Activated naive CD4-positive, alpha-beta T cell treated with anti-CD3 and anti-CD28 coated beads for 36 hours (primary cell): ENCODE measurements around the gene GDF7. TPM values are rescaled to one million over a fixed set of nuclear protein-coding genes. Genes with fewer than 3 reads are reported as not detected.

Experiments used
- CTCF ChIA-PET: fragments of 350-600 bp; sonication (Branson Sonifier 250); formaldehyde crosslinking; loops from one replicate; lab custom pipeline; 2021; ENCODE audit warnings: antibody characterized with exemption; lab: Charles Lee
- DNase-seq: peaks from one replicate; pipeline ENCODE4 v3.0.0-alpha.2; 2020
- H3K27ac Mint-ChIP-seq: one replicate; pipeline ENCODE4 v1.8.0; 2021; ENCODE audit warnings: mild to moderate bottlenecking, mixed read lengths
- H3K27me3 Mint-ChIP-seq: one replicate; pipeline ENCODE4 v1.8.0; 2021; ENCODE audit warnings: low read depth, mixed read lengths
- H3K36me3 Mint-ChIP-seq: one replicate; pipeline ENCODE4 v1.8.0; 2021; ENCODE audit warnings: low read depth, mixed read lengths
- H3K4me1 Mint-ChIP-seq: one replicate; pipeline ENCODE4 v1.8.0; 2021; ENCODE audit warnings: low read depth, mixed read lengths
- H3K4me3 Mint-ChIP-seq: one replicate; pipeline ENCODE4 v1.8.0; 2021; ENCODE audit warnings: mild to moderate bottlenecking, moderate library complexity, mixed read lengths
- H3K9me3 Mint-ChIP-seq: one replicate; pipeline ENCODE4 v1.8.0; 2021; ENCODE audit warnings: mixed read lengths
- intact Hi-C: fragments of 100-400 bp; cut with micrococcal nuclease; formaldehyde crosslinking; loops from one replicate; pipeline ENCODE4 v1.15.1; 2023
- total RNA-seq, 2 experiments: library from RNA; stranded (reverse); gene quantifications; one replicate each; pipeline ENCODE4 v1.2.3, GENCODE V29; 2021

The GDF7 gene
- total RNA-seq, 2 experiments from 2014 or later: not detected

GRCh38 chr2:20640411-20641122 is 26.4 kb upstream of the GDF7 start:
- CTCF ChIA-PET: interaction anchor here (0.8 to 5.8 kb wide), 8 partner anchors 10 to 315 kb away, joined by 3 to 63 read pairs (median 9); partner anchors contain the start of gene HS1BP3
- Mint-ChIP-seq H3K27ac (no peak overlapping the region), H3K9me3 (no peaks in the 10 kb centered on the region), H3K4me3 (no peak overlapping the region), H3K27me3 (no peaks in the 10 kb centered on the region), H3K36me3 (peaks cover 8% of the 10 kb centered on the region), H3K4me1 (no peaks in the 10 kb centered on the region)
- DNase-seq: no peak
- intact Hi-C loops: loop anchor here (5.0 to 10.0 kb wide), 2 partner anchors 398 to 626 kb away; partner anchors contain the start of gene MATN3

- peaks cover 8% of the 10 kb centered on the region for H3K36me3 Mint-ChIP-seq
- H3K27me3 Mint-ChIP-seq: no peaks in the 10 kb centered on the region
- H3K4me3 Mint-ChIP-seq: no peak overlapping the region
- CTCF ChIA-PET: interaction anchor here (0.7 to 5.8 kb wide), 16 partner anchors 10 to 316 kb away, joined by 3 to 63 read pairs (median 4); partner anchors contain the start of gene RHOB
- H3K4me1 Mint-ChIP-seq: no peaks in the 10 kb centered on the region
- intact Hi-C loops: loop anchor here (5.0 to 10.0 kb wide), 2 partner anchors 399 to 627 kb away; partner anchors contain the start of gene MATN3
- no peaks in the 10 kb centered on the region for H3K9me3 Mint-ChIP-seq
- DNase-seq: no peak
- no peak overlapping the region for H3K27ac Mint-ChIP-seq
Observed at GRCh38 chr2:20641123-20641985, 25.6 kb upstream of the GDF7 start.

GRCh38 chr2:20642055-20642971 is 24.6 kb upstream of the GDF7 start:
- no peaks in the 10 kb centered on the region for H3K4me1 Mint-ChIP-seq
- no peaks in the 10 kb centered on the region for H3K27me3 Mint-ChIP-seq
- no peaks in the 10 kb centered on the region for H3K9me3 Mint-ChIP-seq
- CTCF ChIA-PET: interaction anchor here (0.6 to 5.8 kb wide), 24 partner anchors 8 to 317 kb away, joined by 3 to 63 read pairs (median 4); partner anchors contain the start of genes HS1BP3 and RHOB
- H3K36me3 Mint-ChIP-seq: peaks cover 6% of the 10 kb centered on the region
- no peak overlapping the region for H3K4me3 Mint-ChIP-seq
- no peak overlapping the region for H3K27ac Mint-ChIP-seq
- peak; percentile 73 for DNase-seq
- intact Hi-C loops: loop anchor here (1.0 to 10.0 kb wide), 5 partner anchors 199 to 688 kb away; partner anchors contain the start of gene MATN3

- Mint-ChIP-seq H3K27me3 (no peaks in the 10 kb centered on the region), H3K36me3 (peaks cover 6% of the 10 kb centered on the region), H3K4me3 (no peak overlapping the region), H3K9me3 (no peaks in the 10 kb centered on the region), H3K4me1 (no peaks in the 10 kb centered on the region), H3K27ac (no peak overlapping the region)
- CTCF ChIA-PET: interaction anchor here (0.9 to 5.8 kb wide), 23 partner anchors 8 to 403 kb away, joined by 3 to 63 read pairs (median 3); partner anchors contain the start of genes HS1BP3 and RHOB
- no peak for DNase-seq
- intact Hi-C loops: loop anchor here (2.0 to 10.0 kb wide), 3 partner anchors 401 to 688 kb away; partner anchors contain the start of gene MATN3
Observed at GRCh38 chr2:20643060-20643459, 23.9 kb upstream of the GDF7 start.

GRCh38 chr2:20643826-20644225 is 23.1 kb upstream of the GDF7 start:
- H3K36me3 Mint-ChIP-seq: peaks cover 6% of the 10 kb centered on the region
- no peaks in the 10 kb centered on the region for H3K27me3 Mint-ChIP-seq
- DNase-seq: no peak
- CTCF ChIA-PET: interaction anchor here (0.6 to 5.8 kb wide), 15 partner anchors 8 to 403 kb away, joined by 3 to 63 read pairs (median 4); partner anchors contain the start of genes HS1BP3 and RHOB
- no peaks in the 10 kb centered on the region for H3K9me3 Mint-ChIP-seq
- no peak overlapping the region for H3K4me3 Mint-ChIP-seq
- no peak overlapping the region for H3K27ac Mint-ChIP-seq
- peaks cover 3% of the 10 kb centered on the region for H3K4me1 Mint-ChIP-seq
- intact Hi-C loops: loop anchor here (2.0 to 10.0 kb wide), 3 partner anchors 402 to 689 kb away; partner anchors contain the start of gene MATN3

- Mint-ChIP-seq H3K9me3 (no peaks in the 10 kb centered on the region), H3K4me3 (no peak overlapping the region), H3K27me3 (no peaks in the 10 kb centered on the region), H3K27ac (no peak overlapping the region), H3K36me3 (peaks cover 6% of the 10 kb centered on the region), H3K4me1 (peaks cover 15% of the 10 kb centered on the region)
- intact Hi-C loops: loop anchor here (10.0 kb wide), 1 partner anchor 630 kb away; the partner anchor contains the start of gene MATN3
- no peak for DNase-seq
- CTCF ChIA-PET: no interaction called here
Observed at GRCh38 chr2:20645301-20645701, 21.6 kb upstream of the GDF7 start.

GRCh38 chr2:20645761-20646160 is 21.2 kb upstream of the GDF7 start:
- DNase-seq: no peak
- CTCF ChIA-PET: no interaction called here
- Mint-ChIP-seq H3K27me3 (no peaks in the 10 kb centered on the region), H3K4me3 (no peak overlapping the region), H3K9me3 (no peaks in the 10 kb centered on the region), H3K27ac (no peak overlapping the region), H3K36me3 (peaks cover 6% of the 10 kb centered on the region), H3K4me1 (peaks cover 18% of the 10 kb centered on the region)
- intact Hi-C loops: loop anchor here (10.0 kb wide), 1 partner anchor 631 kb away; the partner anchor contains the start of gene MATN3

- intact Hi-C loops: loop anchor here (10.0 kb wide), 1 partner anchor 632 kb away; the partner anchor contains the start of gene MATN3
- CTCF ChIA-PET: interaction anchor here (8.3 kb wide), 1 partner anchor 15 kb away, joined by 72 read pairs; no protein-coding TSS in a partner anchor
Observed at GRCh38 chr2:20646446-20646845, 20.5 kb upstream of the GDF7 start.

GRCh38 chr2:20647211-20647610 is 19.7 kb upstream of the GDF7 start:
- H3K4me3 Mint-ChIP-seq: no peak overlapping the region
- H3K36me3 Mint-ChIP-seq: peaks cover 6% of the 10 kb centered on the region
- intact Hi-C loops: loop anchor here (10.0 kb wide), 1 partner anchor 632 kb away; the partner anchor contains the start of gene MATN3
- CTCF ChIA-PET: interaction anchor here (8.3 kb wide), 1 partner anchor 14 kb away, joined by 72 read pairs; no protein-coding TSS in a partner anchor
- H3K27ac Mint-ChIP-seq: no peak overlapping the region
- peaks cover 20% of the 10 kb centered on the region for H3K4me1 Mint-ChIP-seq
- H3K27me3 Mint-ChIP-seq: no peaks in the 10 kb centered on the region
- no peak for DNase-seq
- H3K9me3 Mint-ChIP-seq: no peaks in the 10 kb centered on the region

More at GRCh38 chr2:20646446-20646845, 20.5 kb upstream of the GDF7 start:
- DNase-seq: no peak
- no peak overlapping the region for H3K4me3 Mint-ChIP-seq
- peaks cover 6% of the 10 kb centered on the region for H3K36me3 Mint-ChIP-seq
- H3K27ac Mint-ChIP-seq: no peak overlapping the region
- no peaks in the 10 kb centered on the region for H3K27me3 Mint-ChIP-seq
- peaks cover 18% of the 10 kb centered on the region for H3K4me1 Mint-ChIP-seq
- no peaks in the 10 kb centered on the region for H3K9me3 Mint-ChIP-seq

- no peak overlapping the region for H3K4me3 Mint-ChIP-seq
- intact Hi-C loops: loop anchor here (10.0 kb wide), 1 partner anchor 633 kb away; the partner anchor contains the start of gene MATN3
- peaks cover 20% of the 10 kb centered on the region for H3K4me1 Mint-ChIP-seq
- H3K27ac Mint-ChIP-seq: no peak overlapping the region
- no peaks in the 10 kb centered on the region for H3K9me3 Mint-ChIP-seq
- no peak for DNase-seq
- peaks cover 6% of the 10 kb centered on the region for H3K36me3 Mint-ChIP-seq
- CTCF ChIA-PET: interaction anchor here (8.3 kb wide), 1 partner anchor 14 kb away, joined by 72 read pairs; no protein-coding TSS in a partner anchor
- no peaks in the 10 kb centered on the region for H3K27me3 Mint-ChIP-seq
Observed at GRCh38 chr2:20647738-20648137, 19.2 kb upstream of the GDF7 start.
